RWPE1 (cell line): ENCODE results near the gene CTRL.

Source experiments
- CTCF ChIA-PET: fragments of 350-600 bp; sonication (Branson Sonifier 250); formaldehyde crosslinking; extraction: SDS; loops from one replicate; lab custom pipeline; 2021; lab: Yijun Ruan, JAX
- POLR2A ChIA-PET: fragments of 400-600 bp; formaldehyde crosslinking; extraction: SDS; loops from one replicate; lab custom pipeline; 2020; ENCODE audit warnings: antibody characterized with exemption; ENCODE audit not compliant: low non-redundant PET; lab: Yijun Ruan, JAX
- DNase-seq: peaks from one replicate; pipeline ENCODE4 v3.0.0; 2012; ENCODE audit warnings: low spot score
- H3K27ac ChIP-seq: fragments of 450-650 bp; 2 replicates; pipeline ENCODE4 v1.5.1; 2017
- TF ChIP-seq, protein P1 (sequence below): fragments of 450-650 bp; conservative IDR thresholded peaks from 2 replicates; pipeline ENCODE4 v1.5.1; 2017; ENCODE audit warnings: low read depth, mild to moderate bottlenecking

The CTRL gene

DNA sequence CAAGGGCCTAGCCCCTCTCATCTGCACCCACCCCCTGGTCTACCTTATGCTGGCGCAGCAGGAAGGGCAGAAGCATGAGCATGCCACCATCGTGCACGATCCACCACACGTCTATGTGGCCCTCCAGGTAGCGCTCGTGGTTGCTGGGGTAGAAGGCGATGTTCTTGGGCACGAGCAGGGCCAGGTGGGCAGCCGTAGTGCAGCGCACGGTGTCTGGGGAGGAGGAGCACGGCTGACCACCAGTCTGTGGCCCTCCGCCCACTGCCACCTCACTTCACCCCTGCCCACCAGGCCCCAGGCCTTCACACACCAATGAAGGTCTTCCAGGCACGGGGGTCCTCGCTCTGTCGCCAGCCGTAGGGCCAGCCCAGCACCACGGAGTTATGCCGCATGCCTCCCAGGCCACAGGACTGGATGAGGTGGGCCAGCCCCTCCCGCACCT lies 14.5 kb upstream of the CTRL start:
- DNase-seq, result no peak
- POLR2A ChIA-PET, result no interaction called here
- TF ChIP-seq, protein P1, sequence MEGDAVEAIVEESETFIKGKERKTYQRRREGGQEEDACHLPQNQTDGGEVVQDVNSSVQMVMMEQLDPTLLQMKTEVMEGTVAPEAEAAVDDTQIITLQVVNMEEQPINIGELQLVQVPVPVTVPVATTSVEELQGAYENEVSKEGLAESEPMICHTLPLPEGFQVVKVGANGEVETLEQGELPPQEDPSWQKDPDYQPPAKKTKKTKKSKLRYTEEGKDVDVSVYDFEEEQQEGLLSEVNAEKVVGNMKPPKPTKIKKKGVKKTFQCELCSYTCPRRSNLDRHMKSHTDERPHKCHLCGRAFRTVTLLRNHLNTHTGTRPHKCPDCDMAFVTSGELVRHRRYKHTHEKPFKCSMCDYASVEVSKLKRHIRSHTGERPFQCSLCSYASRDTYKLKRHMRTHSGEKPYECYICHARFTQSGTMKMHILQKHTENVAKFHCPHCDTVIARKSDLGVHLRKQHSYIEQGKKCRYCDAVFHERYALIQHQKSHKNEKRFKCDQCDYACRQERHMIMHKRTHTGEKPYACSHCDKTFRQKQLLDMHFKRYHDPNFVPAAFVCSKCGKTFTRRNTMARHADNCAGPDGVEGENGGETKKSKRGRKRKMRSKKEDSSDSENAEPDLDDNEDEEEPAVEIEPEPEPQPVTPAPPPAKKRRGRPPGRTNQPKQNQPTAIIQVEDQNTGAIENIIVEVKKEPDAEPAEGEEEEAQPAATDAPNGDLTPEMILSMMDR, result no peak
- H3K27ac ChIP-seq, result peak overlapping the region; percentile 64
- CTCF ChIA-PET, result no interaction called here

DNA sequence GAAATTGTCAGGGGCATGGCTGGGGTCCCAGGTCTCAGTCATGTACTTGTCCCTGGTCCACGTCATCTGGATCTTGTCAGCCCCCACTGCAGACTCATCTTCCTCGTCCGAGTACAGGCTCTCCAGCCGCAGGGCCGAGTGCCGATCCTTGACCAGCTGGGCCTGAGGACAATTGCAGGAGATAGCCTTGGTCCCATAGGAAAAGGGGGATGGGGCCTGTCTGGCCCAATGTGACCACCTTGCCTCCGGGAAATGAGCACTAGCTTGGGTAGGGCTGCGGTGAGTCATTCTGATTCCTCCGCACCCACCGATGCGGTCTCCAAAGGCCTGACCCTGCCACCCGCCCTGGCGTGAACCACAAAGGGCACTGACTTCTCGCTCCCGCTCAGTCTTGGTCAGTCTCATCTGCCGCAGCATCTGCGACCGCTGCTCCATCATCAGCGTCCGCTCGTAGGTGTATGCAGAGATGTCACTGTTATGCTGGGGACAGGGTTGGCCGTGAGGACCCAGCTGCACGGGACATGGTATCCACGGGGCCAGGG lies 13.8 kb upstream of the CTRL start:
- CTCF ChIA-PET, result no interaction called here
- POLR2A ChIA-PET, result no interaction called here
- H3K27ac ChIP-seq, result peak overlapping the region; percentile 64
- DNase-seq, result no peak
- TF ChIP-seq, protein P1, result no peak

DNA sequence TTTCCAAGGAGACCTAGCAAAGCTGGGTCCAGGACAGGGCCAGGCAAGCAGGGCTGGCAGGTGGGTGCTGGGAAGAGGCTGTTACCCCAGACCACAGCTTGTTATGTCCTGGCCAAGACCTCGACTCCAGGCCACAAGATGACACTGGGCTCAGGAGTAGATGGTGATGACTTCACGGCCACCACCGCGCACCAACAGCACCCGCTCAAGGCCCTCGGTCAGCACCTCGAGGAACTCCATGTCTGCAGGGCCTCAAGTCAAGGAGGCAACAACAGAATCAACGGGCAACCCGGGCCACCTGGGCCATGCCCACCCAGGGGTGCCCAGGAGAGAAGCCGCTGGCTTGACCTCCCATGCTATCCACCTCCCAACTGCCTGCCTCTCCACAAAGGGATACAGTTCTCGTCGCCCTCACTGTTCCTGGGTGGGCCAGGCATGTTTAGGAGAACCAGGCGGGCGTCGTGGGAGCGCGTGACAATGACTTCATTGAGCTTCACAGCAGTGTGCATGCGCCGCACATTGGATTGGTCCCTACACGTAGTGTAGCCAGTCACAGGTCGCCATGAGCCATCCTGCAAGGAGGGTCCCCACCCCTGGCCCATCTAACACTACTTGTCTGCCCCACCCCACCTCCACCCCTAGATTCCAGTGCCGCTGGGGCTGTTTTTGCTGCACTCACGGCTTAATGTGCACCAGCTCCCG lies 13.2 kb upstream of the CTRL start:
- H3K27ac ChIP-seq, result peak overlapping the region; percentile 64
- TF ChIP-seq, protein P1, result no peak
- DNase-seq, result no peak
- POLR2A ChIA-PET, result no interaction called here
- CTCF ChIA-PET, result no interaction called here

DNA sequence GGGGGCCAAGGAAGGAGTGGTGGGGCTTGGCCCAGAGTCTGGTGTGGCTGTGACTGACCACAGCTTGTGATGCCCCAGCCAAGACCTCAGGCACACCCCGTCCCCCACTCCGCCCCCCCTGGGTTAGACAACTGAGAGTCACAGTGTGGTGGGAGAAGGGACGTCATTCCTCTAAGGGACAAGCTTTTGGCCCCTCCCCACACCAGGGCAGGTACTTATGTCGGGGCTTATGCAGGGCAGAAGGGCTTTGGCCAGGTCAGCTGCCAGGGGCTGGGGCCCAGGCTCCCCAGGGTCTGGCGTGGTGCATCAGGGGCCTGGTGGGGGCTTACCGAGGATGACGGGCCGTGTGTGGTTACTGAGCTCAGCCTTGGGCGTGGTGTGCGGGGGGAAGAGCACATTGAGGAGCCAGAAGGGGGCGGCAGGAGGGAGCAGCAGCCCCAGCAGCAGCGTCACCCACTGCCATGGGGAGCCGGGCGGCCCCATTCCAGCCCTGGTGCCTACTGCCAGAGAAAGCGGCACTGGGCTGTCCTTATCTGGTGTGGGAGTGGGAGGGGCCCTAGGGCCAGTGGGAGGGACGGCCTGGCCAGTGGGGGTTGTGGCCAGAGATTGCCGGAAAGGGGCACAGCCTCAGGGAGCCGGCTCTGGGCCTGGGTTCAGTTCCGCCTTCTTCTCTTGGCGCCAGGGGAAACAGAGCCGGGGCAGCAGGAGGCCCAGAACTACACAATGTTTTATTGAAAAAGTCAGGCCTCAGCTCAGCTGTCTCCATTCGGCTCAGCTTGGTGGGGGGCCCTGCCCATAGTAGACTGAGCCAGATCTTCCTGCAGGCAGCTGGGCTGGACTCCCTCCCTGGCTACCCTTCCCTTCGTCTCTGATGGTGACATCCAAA lies 12.2 kb upstream of the CTRL start, which contains the start of gene LCAT:
Gene LCAT (minus strand): TSS at position 502 of the 886 bp plus-strand sequence. CDS start 19 bp downstream, at position 483.
- peak within 1 kb of the TSS; percentile 64 for H3K27ac ChIP-seq
- CTCF ChIA-PET, result interaction anchor here (0.7 to 1.0 kb wide), 2 partner anchors 127 to 544 kb away, joined by 3 to 4 read pairs; no protein-coding TSS in a partner anchor
- POLR2A ChIA-PET, result no interaction called here

DNA sequence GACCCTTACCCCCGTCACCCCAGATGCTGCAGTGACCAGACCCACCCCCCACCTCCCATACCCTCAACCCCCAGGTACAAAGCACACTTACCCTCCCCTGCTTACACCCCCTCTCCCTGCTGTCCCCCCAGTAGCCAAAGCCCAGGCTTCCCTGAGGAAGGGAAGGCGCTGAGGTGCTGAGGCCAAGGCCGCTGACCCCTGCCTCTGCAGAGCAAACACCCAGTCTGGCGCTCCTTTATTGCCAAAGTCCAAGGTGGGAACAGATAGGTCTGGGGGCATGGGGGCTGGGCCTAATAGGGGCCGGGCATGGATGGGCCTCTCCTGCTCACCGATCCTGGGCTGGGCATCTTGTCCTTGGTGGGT lies 11.6 kb upstream of the CTRL start:
- peak overlapping the region; percentile 64 for H3K27ac ChIP-seq
- CTCF ChIA-PET, result interaction anchor here (0.7 to 1.9 kb wide), 3 partner anchors 9 to 544 kb away, joined by 3 to 12 read pairs (median 4); no protein-coding TSS in a partner anchor
- no peak for DNase-seq
- TF ChIP-seq, protein P1, result no peak
- POLR2A ChIA-PET, result no interaction called here

More for the DNA sequence above, 12.2 kb upstream of the CTRL start, which contains the start of gene LCAT:
- TF ChIP-seq, protein P1, result no peak
- no peak for DNase-seq

DNA sequence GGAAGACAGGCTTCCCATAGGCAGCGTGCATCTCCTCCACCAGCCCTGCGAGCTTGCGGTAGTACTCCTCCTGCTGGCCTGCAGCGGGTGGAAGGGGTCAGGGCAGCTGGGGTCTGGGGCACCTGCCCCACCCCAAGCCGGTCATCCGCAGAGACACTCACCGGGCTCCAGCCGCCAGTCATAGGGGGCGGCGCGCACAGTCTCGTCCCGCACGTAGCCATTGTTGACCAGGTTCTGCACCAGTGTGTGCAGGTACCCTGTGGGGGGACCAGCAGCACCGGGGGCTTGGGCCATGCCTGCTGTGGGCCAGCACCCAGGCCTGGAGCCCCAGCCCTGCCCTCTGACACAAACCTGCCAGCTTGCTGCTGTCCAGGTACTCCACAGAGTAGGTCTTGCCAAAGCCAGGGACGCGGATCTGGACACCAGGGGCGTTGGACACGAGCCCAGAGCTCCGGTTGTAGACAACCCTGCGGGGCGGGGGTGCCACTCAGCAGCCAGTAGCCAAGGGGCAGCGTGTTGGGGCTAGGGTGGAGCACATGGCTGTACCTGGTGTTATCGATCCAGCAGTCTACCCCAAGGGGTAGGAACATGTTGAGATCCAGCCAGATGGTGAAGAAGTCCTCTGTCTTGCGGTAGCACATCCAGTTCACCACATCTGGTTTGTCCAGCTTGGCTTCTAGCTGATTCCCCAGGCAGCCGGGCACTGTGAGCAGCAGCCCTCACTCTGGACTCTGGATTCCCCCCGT lies 11.0 kb upstream of the CTRL start:
- CTCF ChIA-PET, result interaction anchor here (0.6 to 1.9 kb wide), 3 partner anchors 10 to 17 kb away, joined by 3 to 12 read pairs (median 6); no protein-coding TSS in a partner anchor
- H3K27ac ChIP-seq, result peak overlapping the region; percentile 64
- POLR2A ChIA-PET, result no interaction called here
- DNase-seq, result no peak
- TF ChIP-seq, protein P1, result no peak
